Mammary epithelial cell (primary cell): Measurements from ENCODE around the gene SRR.

Experiments used
- CTCF ChIP-seq, 2 donors: IDR thresholded peaks in 1 of 2; conservative IDR thresholded peaks in 1 of 2; 2 replicates each; pipeline ENCODE4 v1.5.1; 2011 to 2012; ENCODE audit warnings: inconsistent platforms in 2 of 2, low read length in 2 of 2, mild to moderate bottlenecking in 2 of 2, control low read depth in 1 of 2, low read depth in 1 of 2; ENCODE audit not compliant: insufficient read depth in 1 of 2; ENCODE audit errors: extremely low read depth in 1 of 2
- EZH2 ChIP-seq: IDR thresholded peaks from 2 replicates; pipeline ENCODE4 v1.6.1; 2012; ENCODE audit warnings: low read length, inconsistent platforms, borderline replicate concordance

- TF ChIP-seq CTCF (conservative IDR thresholded peaks at IDR 0.05 in 1 of 2, IDR thresholded peaks at IDR 0.05 in 1 of 2; ENCODE audit: extremely low read depth in 1 of 2, insufficient read depth in 1 of 2, low read depth in 1 of 2, low read length in 2 of 2) (no peak), EZH2 (no peak)
Measured at GRCh38 chr17:2371183-2372130, 67.7 kb downstream of the SRR start.
